Left lobe of liver (tissue), 1 donor: ENCODE results near the gene ZC3HAV1L. TPM values are rescaled to one million over a fixed set of nuclear protein-coding genes. Genes with fewer than 3 reads are reported as not detected.

Source experiments
- total RNA-seq: library from RNA; stranded (reverse); gene quantifications from one replicate; pipeline ENCODE4 v1.2.1, GENCODE V29; 2021
- donor health status: DM: no; HTN: yes; CAD: no.

Gene ZC3HAV1L
- total RNA-seq, 1 donor from 2014 or later: 0.93 TPM

Other genes with a start within 250 kb of the ZC3HAV1L start
- not detected for gene TMEM213, start 238.0 kb downstream of the ZC3HAV1L start, total RNA-seq
- not detected for gene ATP6V0A4, start 237.8 kb downstream of the ZC3HAV1L start, total RNA-seq
- gene KIAA1549, start 54.7 kb downstream of the ZC3HAV1L start, total RNA-seq: 0.53 TPM
- 16.8 TPM for gene ZC3HAV1, start 73.7 kb upstream of the ZC3HAV1L start, total RNA-seq
- gene UBN2, start 195.2 kb upstream of the ZC3HAV1L start, total RNA-seq: 8.9 TPM